OCI-LY1 (cell line): ENCODE results near the gene USP54.

Experiments
- H2AFZ ChIP-seq: fragments of 200-600 bp; sonication (generic), shearing (Covaris generic); 2 replicates; pipeline ENCODE4 v1.6.0; 2014; ENCODE audit warnings: antibody characterized with exemption, mild to moderate bottlenecking, low read length
- H3F3A ChIP-seq: fragments of 200-600 bp; sonication (generic), shearing (Covaris generic); 2 replicates; pipeline ENCODE4 v1.6.0; 2014; ENCODE audit warnings: mild to moderate bottlenecking, antibody characterized with exemption, low read length, moderate library complexity; ENCODE audit not compliant: insufficient read depth
- H3K27ac ChIP-seq: fragments of 200-600 bp; sonication (generic); 2 replicates; pipeline ENCODE4 v1.5.1; 2014; ENCODE audit warnings: low read length, mixed run types, mild to moderate bottlenecking, low read depth; ENCODE audit not compliant: poor library complexity, severe bottlenecking
- H3K27me3 ChIP-seq: fragments of 200-600 bp; sonication (generic); 2 replicates; pipeline ENCODE4 v1.6.0; 2014; ENCODE audit warnings: antibody characterized with exemption, mild to moderate bottlenecking, low read length, moderate library complexity; ENCODE audit not compliant: insufficient read depth
- H3K36me3 ChIP-seq: fragments of 200-600 bp; sonication (generic); 2 replicates; pipeline ENCODE4 v1.6.1; 2014; ENCODE audit warnings: mild to moderate bottlenecking, antibody characterized with exemption, low read length, moderate library complexity, mixed read lengths; ENCODE audit not compliant: insufficient read depth
- H3K4me1 ChIP-seq: fragments of 200-600 bp; sonication (generic); 2 replicates; pipeline ENCODE4 v1.5.1; 2014; ENCODE audit warnings: mild to moderate bottlenecking, low read length, moderate library complexity; ENCODE audit not compliant: insufficient read depth, severe bottlenecking
- H3K4me2 ChIP-seq: fragments of 200-600 bp; sonication (generic), shearing (Covaris generic); 2 replicates; pipeline ENCODE4 v1.6.1; 2014; ENCODE audit warnings: low read length
- H3K4me3 ChIP-seq: fragments of 200-600 bp; sonication (generic); 2 replicates; pipeline ENCODE4 v1.5.1; 2014; ENCODE audit warnings: low read length, low read depth, mild to moderate bottlenecking, mixed read lengths; ENCODE audit not compliant: poor library complexity, severe bottlenecking
- H3K79me2 ChIP-seq: fragments of 200-600 bp; shearing (Covaris generic); 2 replicates; pipeline ENCODE4 v1.6.1; 2016; ENCODE audit warnings: mixed run types, low read length, mixed read lengths; ENCODE audit not compliant: insufficient read depth
- H3K9ac ChIP-seq: fragments of 200-600 bp; sonication (generic), shearing (Covaris generic); 2 replicates; pipeline ENCODE4 v1.6.1; 2014; ENCODE audit warnings: mild to moderate bottlenecking, low read length, mixed read lengths
- H3K9me2 ChIP-seq: fragments of 200-600 bp; sonication (generic), shearing (Covaris generic); 2 replicates; pipeline ENCODE4 v1.6.1; 2014; ENCODE audit warnings: low read depth, mild to moderate bottlenecking, low read length, mixed read lengths
- H3K9me3 ChIP-seq: fragments of 200-600 bp; shearing (Covaris generic); 2 replicates; pipeline ENCODE4 v1.6.1; 2014; ENCODE audit warnings: low read length, mixed read lengths
- H4K20me1 ChIP-seq: fragments of 200-600 bp; sonication (generic), shearing (Covaris generic); 2 replicates; pipeline ENCODE4 v1.6.0; 2016; ENCODE audit warnings: mild to moderate bottlenecking, low read length; ENCODE audit not compliant: insufficient read depth
- EZH2 ChIP-seq: fragments of 200-600 bp; sonication (generic), shearing (Covaris generic); IDR thresholded peaks from 2 replicates; pipeline ENCODE4 v1.8.0; 2017; ENCODE audit warnings: borderline replicate concordance, mixed run types, mild to moderate bottlenecking, antibody characterized with exemption, low read length, moderate library complexity, mixed read lengths
- TF ChIP-seq, protein P1 (sequence below): fragments of 200-600 bp; sonication (generic), shearing (Covaris generic); IDR thresholded peaks from 2 replicates; pipeline ENCODE4 v1.5.1; 2017; ENCODE audit warnings: mild to moderate bottlenecking, antibody characterized with exemption, low read length, moderate library complexity, mixed read lengths

The USP54 gene

DNA sequence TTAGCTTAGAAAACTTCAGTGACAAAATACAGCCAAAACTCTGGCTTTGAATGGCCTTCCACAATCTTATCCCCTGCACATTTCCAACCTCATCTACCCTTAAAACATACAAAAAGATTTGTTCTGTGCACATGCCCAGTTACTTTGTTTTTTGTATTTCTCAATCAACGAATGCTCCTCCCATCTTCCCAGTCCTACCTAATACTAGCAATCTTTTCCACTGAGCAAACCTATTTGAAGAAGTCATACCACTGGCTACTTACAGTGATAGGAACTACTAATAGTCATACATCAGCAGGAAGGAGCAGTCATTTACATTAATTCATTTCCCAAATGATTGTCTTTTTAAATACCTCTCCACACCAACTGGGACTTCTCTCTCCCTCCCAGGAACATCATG is 2.5 kb downstream of the USP54 start:
- Histone ChIP-seq H3K9ac (no peak overlapping the region), H3K9me2 (no peaks in the 10 kb centered on the region), H3K27me3 (no peaks in the 10 kb centered on the region), H3K36me3 (no peaks in the 10 kb centered on the region), H3K4me2 (no peak overlapping the region), H3K79me2 (no peaks in the 10 kb centered on the region), H2AFZ (no peak overlapping the region), H3K4me1 (peaks cover 19% of the 10 kb centered on the region), H3K9me3 (peaks cover 3% of the 10 kb centered on the region; the same call in 1 of the 2 replicates), H3K27ac (no peak overlapping the region), H3K4me3 (no peak overlapping the region), H3F3A (no peaks in the 10 kb centered on the region), H4K20me1 (no peaks in the 10 kb centered on the region)
- TF ChIP-seq EZH2: no peak
- TF ChIP-seq, protein P1, sequence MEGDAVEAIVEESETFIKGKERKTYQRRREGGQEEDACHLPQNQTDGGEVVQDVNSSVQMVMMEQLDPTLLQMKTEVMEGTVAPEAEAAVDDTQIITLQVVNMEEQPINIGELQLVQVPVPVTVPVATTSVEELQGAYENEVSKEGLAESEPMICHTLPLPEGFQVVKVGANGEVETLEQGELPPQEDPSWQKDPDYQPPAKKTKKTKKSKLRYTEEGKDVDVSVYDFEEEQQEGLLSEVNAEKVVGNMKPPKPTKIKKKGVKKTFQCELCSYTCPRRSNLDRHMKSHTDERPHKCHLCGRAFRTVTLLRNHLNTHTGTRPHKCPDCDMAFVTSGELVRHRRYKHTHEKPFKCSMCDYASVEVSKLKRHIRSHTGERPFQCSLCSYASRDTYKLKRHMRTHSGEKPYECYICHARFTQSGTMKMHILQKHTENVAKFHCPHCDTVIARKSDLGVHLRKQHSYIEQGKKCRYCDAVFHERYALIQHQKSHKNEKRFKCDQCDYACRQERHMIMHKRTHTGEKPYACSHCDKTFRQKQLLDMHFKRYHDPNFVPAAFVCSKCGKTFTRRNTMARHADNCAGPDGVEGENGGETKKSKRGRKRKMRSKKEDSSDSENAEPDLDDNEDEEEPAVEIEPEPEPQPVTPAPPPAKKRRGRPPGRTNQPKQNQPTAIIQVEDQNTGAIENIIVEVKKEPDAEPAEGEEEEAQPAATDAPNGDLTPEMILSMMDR: no peak

DNA sequence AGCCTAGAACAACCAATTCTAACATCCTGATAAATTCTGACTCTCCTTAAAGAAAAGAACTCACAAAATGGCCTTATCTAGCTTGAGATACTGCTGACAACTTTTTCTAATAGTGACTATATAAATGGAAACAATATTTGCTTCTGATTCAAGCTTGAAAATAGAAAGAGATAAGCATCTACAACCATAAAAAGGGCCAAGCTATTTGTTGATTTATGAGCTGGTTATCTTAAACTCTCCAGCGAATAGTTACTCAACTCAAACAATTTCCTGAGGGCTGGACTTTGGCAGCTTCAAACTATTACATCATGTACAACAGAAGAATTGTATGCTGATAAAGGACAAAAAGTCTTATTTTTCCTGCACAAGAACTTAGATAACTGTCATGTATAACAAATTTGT is 4.6 kb downstream of the USP54 start:
- no peaks in the 10 kb centered on the region for H3K9me2 ChIP-seq
- no peak overlapping the region for H3K9ac ChIP-seq
- H3K9me3 ChIP-seq: peaks cover 3% of the 10 kb centered on the region; the same call in 1 of the 2 replicates
- H2AFZ ChIP-seq: no peak overlapping the region
- H3K4me2 ChIP-seq: no peak overlapping the region
- H3K27ac ChIP-seq: no peak overlapping the region
- no peaks in the 10 kb centered on the region for H4K20me1 ChIP-seq
- H3K79me2 ChIP-seq: no peaks in the 10 kb centered on the region
- no peak for TF ChIP-seq EZH2
- TF ChIP-seq, protein P1: no peak
- peaks cover 6% of the 10 kb centered on the region for H3K4me1 ChIP-seq
- H3K27me3 ChIP-seq: no peaks in the 10 kb centered on the region
- no peaks in the 10 kb centered on the region for H3K36me3 ChIP-seq
- no peak overlapping the region for H3K4me3 ChIP-seq
- no peaks in the 10 kb centered on the region for H3F3A ChIP-seq

DNA sequence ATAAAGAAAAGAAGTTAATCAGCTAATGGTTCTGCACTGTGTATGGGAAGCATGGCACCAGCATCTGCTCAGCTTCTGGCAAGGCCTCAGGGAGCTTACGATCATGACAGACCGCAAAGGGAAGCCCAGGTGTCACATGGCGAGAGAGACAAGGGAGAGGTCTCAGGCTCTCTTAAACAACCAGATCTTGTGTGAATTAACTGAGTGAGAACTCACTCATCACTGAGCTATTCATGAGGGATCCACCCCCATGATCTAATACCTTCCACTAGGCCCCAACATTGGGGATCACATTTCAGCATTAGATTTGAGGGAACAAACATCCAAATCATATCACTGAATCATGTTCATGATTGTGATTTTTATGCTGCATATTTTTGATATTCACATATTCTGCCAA is 5.8 kb downstream of the USP54 start:
- Histone ChIP-seq H3K4me2 (no peak overlapping the region), H3K27me3 (no peaks in the 10 kb centered on the region), H4K20me1 (no peaks in the 10 kb centered on the region), H3K4me3 (no peak overlapping the region), H3K9me3 (peaks cover 3% of the 10 kb centered on the region; the same call in 1 of the 2 replicates), H2AFZ (no peak overlapping the region), H3K4me1 (no peaks in the 10 kb centered on the region), H3K27ac (no peak overlapping the region), H3K9me2 (no peaks in the 10 kb centered on the region), H3F3A (no peaks in the 10 kb centered on the region), H3K79me2 (no peaks in the 10 kb centered on the region), H3K9ac (no peak overlapping the region), H3K36me3 (no peaks in the 10 kb centered on the region)
- TF ChIP-seq EZH2: no peak
- TF ChIP-seq, protein P1: no peak
